ENCODE data around the gene DNAJC6.

DNA sequence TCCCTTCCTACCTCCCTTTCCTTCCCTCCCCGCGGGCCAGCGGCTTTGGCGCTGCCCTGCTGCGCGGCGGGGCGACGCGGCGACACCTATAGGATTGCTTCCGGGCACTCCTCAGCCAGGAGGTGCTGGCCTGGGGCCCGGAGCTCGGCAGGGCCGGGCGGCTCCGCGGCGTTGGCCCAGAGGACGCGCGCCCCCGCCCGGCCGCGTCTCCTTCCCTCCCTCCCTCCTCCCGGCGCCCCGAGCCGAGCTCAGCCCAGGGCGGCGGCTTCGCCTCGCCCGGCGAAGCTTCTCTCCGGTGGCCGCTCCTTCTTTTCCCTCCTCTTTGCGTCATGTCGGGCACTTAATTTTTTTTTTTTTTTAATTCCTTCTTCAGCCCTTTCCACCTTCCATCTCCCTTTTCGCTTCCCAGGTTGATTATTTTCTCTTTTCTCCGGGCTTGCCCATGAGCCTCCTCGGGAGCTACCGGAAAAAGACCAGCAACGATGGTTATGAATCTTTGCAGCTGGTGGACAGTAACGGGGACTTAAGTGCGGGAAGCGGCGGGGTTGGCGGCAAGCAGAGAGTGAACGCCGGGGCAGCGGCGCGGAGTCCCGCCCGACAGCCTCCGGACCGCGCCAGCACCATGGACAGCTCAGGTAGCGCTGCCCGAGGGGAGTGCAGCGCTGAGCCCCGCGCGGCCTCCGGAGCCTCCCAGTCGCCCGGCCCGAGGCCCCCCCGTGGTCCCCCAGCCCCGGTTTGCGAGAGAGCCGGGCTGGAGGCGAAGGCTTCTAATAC is at the start of gene DNAJC6:
- TF ChIP-seq, protein P1, sequence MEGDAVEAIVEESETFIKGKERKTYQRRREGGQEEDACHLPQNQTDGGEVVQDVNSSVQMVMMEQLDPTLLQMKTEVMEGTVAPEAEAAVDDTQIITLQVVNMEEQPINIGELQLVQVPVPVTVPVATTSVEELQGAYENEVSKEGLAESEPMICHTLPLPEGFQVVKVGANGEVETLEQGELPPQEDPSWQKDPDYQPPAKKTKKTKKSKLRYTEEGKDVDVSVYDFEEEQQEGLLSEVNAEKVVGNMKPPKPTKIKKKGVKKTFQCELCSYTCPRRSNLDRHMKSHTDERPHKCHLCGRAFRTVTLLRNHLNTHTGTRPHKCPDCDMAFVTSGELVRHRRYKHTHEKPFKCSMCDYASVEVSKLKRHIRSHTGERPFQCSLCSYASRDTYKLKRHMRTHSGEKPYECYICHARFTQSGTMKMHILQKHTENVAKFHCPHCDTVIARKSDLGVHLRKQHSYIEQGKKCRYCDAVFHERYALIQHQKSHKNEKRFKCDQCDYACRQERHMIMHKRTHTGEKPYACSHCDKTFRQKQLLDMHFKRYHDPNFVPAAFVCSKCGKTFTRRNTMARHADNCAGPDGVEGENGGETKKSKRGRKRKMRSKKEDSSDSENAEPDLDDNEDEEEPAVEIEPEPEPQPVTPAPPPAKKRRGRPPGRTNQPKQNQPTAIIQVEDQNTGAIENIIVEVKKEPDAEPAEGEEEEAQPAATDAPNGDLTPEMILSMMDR (IDR thresholded peaks at IDR 0.05), result no peak
- no peak for TF ChIP-seq POLR2A (IDR thresholded peaks at IDR 0.05)
